T47D (cell line): ENCODE results near the gene ZNF117.

Source experiments
- DNase-seq, 2 experiments: peaks; one replicate each; pipeline versions ENCODE4 v3.0.0 to v3.0.0-alpha.2; 2011 to 2012; ENCODE audit warnings: low read depth in 1 of 2, low spot score in 1 of 2
- JUND ChIP-seq: IDR thresholded peaks from 2 replicates; pipeline ENCODE4 v1.6.1; 2012; ENCODE audit warnings: low read depth
- in situ Hi-C: cut with HindIII; loops from 2 replicates; pipeline ENCODE4 v1.10.0; 2016; ENCODE audit warnings: low sequenced_read_pairs, low pct_unique_long_range_greater_than_20kb

Gene ZNF117

DNA sequence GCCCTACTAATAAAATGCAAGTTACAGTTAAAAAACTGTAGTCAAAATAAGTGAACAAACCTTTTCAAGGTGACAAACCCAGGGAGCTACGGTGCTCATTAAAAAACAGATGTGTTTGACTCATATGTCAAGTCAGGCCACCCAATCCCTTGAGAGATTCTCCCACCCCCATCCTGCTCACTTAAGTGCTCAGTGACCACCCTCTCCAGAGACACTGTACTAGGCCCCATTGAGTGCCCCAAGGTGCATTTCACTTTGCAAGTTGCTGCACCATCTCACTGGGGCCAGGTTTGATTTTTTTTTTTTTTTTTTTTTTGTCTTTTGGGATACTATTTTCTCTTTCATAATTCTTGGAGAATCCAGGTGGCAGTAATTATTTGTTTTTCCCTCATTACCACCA lies 13.7 kb upstream of the ZNF117 start:
- no peak for TF ChIP-seq JUND
- in situ Hi-C loops, result no loop called here
- DNase-seq, result no peak

DNA sequence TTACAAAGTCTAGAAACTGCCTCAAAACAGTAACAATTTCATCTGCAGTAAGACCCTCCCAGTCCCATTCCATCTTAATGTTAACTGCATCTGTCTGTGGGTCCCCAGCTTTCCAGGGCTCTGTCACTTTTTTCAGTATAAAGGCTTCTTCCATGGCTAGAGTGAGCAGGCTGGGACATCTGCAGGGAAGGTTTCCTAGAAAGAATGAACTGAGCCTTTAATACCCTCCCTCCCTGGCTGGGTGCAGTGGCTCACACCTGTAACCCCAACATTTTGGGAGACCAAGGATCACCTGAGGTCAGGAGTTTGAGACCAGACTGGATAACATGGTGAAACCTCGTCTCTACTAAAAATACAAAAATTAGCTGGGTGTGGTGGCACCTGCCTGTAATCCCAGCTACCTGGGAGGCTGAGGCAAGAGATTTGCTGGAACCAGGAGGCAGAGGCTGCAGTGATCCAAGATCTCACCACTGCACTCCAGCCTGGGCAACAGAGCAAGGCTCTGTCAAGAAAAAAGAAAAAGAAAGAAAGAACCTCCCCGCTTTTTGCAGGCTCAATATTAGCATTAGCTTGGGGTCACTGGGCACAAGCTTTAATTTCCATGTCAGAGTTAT lies 12.2 kb upstream of the ZNF117 start:
- no peak for TF ChIP-seq JUND
- DNase-seq, result no peak
- in situ Hi-C loops, result no loop called here

- no peak for DNase-seq
- no peak for TF ChIP-seq JUND
- in situ Hi-C loops, result no loop called here
Observed at GRCh38 chr7:65001291-65001814, 10.5 kb upstream of the ZNF117 start.

- in situ Hi-C loops, result no loop called here
- peak in 1 of 2 experiments; percentile 37 for DNase-seq
- TF ChIP-seq JUND, result no peak
Observed at GRCh38 chr7:64999165-65000004, 8.5 kb upstream of the ZNF117 start.

DNA sequence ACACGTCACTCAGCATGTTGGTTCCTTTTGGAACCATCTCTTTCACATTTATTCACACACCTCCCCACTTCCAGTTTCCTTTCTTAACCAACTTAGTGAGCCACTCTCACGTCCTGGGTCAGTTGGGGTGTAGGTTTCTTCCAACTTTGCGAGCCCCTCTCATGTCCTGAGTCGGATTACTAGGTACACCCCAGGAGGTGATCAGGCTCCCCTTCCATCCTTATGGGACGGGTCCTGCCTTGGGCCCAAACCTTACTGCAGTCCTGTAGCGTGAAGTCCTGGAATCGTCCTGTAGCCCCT lies 8.0 kb upstream of the ZNF117 start:
- in situ Hi-C loops, result no loop called here
- TF ChIP-seq JUND, result no peak
- no peak for DNase-seq

GRCh38 chr7:64997927-64998391 lies 7.1 kb upstream of the ZNF117 start:
- peak in 1 of 2 experiments; percentile 84 for DNase-seq
- in situ Hi-C loops, result no loop called here
- TF ChIP-seq JUND, result no peak

DNA sequence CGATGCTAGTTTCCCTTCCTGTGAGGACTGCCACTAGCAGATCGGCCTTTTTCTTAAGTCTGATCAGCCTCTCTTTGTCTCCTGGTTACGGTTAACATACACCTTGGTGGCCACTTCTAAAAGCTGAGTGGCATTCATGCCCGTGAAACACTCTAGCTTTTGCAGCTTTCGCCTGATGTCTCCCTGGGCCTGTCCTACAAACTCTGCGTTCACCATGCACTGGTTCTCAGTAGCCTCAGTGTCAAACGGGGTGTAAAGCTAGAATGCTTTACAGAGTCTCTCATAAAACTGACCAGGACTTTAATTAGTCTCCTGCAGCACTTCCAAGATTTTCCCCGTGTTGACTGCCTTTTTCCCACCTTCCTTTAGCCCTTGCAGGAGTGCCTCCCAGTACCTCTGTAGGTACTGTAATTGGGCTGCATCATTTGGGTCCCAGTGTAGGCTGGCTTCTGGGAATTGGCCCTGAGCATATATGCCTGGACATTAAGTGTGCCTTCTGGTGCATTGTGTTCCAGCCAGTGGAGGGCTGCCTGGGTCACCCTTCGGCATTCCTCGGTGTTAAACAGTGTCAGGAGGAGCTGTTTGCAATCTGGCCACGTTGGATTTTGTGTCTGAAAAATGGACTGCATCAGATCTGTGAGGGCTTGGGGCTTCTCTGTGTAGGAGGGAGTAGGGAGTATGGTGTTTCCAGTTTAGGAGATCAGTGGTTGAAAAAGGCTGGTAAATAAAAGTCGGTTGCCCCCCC lies 6.5 kb upstream of the ZNF117 start:
- TF ChIP-seq JUND, result no peak
- no peak for DNase-seq
- in situ Hi-C loops, result no loop called here

DNA sequence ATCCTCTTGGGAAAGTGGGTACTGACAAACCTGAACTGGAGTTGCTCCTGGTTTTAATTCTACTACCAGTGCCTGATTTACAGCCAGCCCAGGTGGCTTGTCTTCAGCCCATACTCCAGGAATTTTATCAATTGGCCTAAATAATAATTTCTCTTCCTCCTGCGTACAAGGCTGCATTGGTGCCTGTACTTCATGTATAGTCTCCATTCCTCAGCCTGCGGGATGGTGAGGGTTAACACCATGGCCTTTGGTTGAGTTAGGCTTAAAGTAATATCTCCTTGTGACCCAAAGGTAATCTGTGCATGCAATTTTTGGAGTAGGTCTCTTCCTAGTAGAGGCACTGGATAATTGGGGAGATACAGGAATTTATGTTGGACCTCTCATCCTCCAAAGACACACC lies 5.5 kb upstream of the ZNF117 start:
- DNase-seq, result no peak
- TF ChIP-seq JUND, result no peak
- in situ Hi-C loops, result no loop called here

- in situ Hi-C loops, result no loop called here
- no peak for TF ChIP-seq JUND
- no peak for DNase-seq
Observed at GRCh38 chr7:64993901-64994300, 3.1 kb upstream of the ZNF117 start.

GRCh38 chr7:64992971-64993370 lies 2.1 kb upstream of the ZNF117 start:
- in situ Hi-C loops, result no loop called here
- DNase-seq, result no peak
- TF ChIP-seq JUND, result no peak

- in situ Hi-C loops, result no loop called here
Observed at GRCh38 chr7:64990216-64990615, 620 bp downstream of the ZNF117 start.

GRCh38 chr7:64978497-64979203 lies 12.2 kb downstream of the ZNF117 start:
- in situ Hi-C loops, result no loop called here
- DNase-seq, result no peak
- TF ChIP-seq JUND, result no peak

More at GRCh38 chr7:64990216-64990615, 620 bp downstream of the ZNF117 start:
- no peak for TF ChIP-seq JUND
- DNase-seq, result no peak

- in situ Hi-C loops, result no loop called here
- no peak for TF ChIP-seq JUND
- no peak for DNase-seq
Observed at GRCh38 chr7:64965594-64965993, 25.2 kb downstream of the ZNF117 start.
